ENCODE measurements around the gene HCN1.

DNA sequence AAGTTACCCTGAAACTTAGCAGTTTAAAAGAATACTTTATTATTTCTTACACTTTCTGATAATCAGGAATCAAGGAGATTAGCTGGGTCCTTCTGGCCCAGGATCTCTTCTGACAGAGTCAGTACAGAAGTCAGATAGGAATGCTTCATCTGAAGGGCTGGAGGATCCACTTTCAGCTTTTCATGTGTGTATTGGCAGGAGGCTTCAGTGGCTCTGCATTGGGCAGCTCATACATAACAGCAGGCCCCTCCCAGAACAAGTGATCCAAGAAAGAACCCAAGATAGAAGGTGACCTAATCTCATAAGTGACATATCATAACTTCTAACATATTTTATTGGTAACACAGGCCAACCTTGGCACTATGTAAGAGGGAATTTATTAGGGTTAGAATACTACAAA, 258.4 kb downstream of the HCN1 start:
- TF ChIP-seq, protein P1, sequence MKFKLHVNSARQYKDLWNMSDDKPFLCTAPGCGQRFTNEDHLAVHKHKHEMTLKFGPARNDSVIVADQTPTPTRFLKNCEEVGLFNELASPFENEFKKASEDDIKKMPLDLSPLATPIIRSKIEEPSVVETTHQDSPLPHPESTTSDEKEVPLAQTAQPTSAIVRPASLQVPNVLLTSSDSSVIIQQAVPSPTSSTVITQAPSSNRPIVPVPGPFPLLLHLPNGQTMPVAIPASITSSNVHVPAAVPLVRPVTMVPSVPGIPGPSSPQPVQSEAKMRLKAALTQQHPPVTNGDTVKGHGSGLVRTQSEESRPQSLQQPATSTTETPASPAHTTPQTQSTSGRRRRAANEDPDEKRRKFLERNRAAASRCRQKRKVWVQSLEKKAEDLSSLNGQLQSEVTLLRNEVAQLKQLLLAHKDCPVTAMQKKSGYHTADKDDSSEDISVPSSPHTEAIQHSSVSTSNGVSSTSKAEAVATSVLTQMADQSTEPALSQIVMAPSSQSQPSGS (tag by site-specific recombination; IDR thresholded peaks at IDR 0.05; ENCODE audit: low read depth) = no peak
- TF ChIP-seq, protein P2, sequence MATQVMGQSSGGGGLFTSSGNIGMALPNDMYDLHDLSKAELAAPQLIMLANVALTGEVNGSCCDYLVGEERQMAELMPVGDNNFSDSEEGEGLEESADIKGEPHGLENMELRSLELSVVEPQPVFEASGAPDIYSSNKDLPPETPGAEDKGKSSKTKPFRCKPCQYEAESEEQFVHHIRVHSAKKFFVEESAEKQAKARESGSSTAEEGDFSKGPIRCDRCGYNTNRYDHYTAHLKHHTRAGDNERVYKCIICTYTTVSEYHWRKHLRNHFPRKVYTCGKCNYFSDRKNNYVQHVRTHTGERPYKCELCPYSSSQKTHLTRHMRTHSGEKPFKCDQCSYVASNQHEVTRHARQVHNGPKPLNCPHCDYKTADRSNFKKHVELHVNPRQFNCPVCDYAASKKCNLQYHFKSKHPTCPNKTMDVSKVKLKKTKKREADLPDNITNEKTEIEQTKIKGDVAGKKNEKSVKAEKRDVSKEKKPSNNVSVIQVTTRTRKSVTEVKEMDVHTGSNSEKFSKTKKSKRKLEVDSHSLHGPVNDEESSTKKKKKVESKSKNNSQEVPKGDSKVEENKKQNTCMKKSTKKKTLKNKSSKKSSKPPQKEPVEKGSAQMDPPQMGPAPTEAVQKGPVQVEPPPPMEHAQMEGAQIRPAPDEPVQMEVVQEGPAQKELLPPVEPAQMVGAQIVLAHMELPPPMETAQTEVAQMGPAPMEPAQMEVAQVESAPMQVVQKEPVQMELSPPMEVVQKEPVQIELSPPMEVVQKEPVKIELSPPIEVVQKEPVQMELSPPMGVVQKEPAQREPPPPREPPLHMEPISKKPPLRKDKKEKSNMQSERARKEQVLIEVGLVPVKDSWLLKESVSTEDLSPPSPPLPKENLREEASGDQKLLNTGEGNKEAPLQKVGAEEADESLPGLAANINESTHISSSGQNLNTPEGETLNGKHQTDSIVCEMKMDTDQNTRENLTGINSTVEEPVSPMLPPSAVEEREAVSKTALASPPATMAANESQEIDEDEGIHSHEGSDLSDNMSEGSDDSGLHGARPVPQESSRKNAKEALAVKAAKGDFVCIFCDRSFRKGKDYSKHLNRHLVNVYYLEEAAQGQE (tag by site-specific recombination; IDR thresholded peaks at IDR 0.05) = no peak
- TF ChIP-seq, protein P3, sequence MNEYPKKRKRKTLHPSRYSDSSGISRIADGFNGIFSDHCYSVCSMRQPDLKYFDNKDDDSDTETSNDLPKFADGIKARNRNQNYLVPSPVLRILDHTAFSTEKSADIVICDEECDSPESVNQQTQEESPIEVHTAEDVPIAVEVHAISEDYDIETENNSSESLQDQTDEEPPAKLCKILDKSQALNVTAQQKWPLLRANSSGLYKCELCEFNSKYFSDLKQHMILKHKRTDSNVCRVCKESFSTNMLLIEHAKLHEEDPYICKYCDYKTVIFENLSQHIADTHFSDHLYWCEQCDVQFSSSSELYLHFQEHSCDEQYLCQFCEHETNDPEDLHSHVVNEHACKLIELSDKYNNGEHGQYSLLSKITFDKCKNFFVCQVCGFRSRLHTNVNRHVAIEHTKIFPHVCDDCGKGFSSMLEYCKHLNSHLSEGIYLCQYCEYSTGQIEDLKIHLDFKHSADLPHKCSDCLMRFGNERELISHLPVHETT (tag by site-specific recombination; IDR thresholded peaks at IDR 0.05) = no peak
- TF ChIP-seq, protein P4, sequence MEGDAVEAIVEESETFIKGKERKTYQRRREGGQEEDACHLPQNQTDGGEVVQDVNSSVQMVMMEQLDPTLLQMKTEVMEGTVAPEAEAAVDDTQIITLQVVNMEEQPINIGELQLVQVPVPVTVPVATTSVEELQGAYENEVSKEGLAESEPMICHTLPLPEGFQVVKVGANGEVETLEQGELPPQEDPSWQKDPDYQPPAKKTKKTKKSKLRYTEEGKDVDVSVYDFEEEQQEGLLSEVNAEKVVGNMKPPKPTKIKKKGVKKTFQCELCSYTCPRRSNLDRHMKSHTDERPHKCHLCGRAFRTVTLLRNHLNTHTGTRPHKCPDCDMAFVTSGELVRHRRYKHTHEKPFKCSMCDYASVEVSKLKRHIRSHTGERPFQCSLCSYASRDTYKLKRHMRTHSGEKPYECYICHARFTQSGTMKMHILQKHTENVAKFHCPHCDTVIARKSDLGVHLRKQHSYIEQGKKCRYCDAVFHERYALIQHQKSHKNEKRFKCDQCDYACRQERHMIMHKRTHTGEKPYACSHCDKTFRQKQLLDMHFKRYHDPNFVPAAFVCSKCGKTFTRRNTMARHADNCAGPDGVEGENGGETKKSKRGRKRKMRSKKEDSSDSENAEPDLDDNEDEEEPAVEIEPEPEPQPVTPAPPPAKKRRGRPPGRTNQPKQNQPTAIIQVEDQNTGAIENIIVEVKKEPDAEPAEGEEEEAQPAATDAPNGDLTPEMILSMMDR (tag by site-specific recombination; IDR thresholded peaks at IDR 0.05) = no peak
- TF ChIP-seq, protein P5, sequence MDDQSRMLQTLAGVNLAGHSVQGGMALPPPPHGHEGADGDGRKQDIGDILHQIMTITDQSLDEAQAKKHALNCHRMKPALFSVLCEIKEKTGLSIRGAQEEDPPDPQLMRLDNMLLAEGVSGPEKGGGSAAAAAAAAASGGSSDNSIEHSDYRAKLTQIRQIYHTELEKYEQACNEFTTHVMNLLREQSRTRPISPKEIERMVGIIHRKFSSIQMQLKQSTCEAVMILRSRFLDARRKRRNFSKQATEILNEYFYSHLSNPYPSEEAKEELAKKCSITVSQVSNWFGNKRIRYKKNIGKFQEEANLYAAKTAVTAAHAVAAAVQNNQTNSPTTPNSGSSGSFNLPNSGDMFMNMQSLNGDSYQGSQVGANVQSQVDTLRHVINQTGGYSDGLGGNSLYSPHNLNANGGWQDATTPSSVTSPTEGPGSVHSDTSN (CRISPR knock-in tag; IDR thresholded peaks at IDR 0.05) = no peak
- TF ChIP-seq KLF7 (tag by site-specific recombination; IDR thresholded peaks at IDR 0.05; ENCODE audit: borderline replicate concordance) = no peak
- no peak for TF ChIP-seq ZNF501 (tag by site-specific recombination; IDR thresholded peaks at IDR 0.05)
- no peak for TF ChIP-seq ZNF174 (tag by site-specific recombination; IDR thresholded peaks at IDR 0.05)
- TF ChIP-seq, protein P6, sequence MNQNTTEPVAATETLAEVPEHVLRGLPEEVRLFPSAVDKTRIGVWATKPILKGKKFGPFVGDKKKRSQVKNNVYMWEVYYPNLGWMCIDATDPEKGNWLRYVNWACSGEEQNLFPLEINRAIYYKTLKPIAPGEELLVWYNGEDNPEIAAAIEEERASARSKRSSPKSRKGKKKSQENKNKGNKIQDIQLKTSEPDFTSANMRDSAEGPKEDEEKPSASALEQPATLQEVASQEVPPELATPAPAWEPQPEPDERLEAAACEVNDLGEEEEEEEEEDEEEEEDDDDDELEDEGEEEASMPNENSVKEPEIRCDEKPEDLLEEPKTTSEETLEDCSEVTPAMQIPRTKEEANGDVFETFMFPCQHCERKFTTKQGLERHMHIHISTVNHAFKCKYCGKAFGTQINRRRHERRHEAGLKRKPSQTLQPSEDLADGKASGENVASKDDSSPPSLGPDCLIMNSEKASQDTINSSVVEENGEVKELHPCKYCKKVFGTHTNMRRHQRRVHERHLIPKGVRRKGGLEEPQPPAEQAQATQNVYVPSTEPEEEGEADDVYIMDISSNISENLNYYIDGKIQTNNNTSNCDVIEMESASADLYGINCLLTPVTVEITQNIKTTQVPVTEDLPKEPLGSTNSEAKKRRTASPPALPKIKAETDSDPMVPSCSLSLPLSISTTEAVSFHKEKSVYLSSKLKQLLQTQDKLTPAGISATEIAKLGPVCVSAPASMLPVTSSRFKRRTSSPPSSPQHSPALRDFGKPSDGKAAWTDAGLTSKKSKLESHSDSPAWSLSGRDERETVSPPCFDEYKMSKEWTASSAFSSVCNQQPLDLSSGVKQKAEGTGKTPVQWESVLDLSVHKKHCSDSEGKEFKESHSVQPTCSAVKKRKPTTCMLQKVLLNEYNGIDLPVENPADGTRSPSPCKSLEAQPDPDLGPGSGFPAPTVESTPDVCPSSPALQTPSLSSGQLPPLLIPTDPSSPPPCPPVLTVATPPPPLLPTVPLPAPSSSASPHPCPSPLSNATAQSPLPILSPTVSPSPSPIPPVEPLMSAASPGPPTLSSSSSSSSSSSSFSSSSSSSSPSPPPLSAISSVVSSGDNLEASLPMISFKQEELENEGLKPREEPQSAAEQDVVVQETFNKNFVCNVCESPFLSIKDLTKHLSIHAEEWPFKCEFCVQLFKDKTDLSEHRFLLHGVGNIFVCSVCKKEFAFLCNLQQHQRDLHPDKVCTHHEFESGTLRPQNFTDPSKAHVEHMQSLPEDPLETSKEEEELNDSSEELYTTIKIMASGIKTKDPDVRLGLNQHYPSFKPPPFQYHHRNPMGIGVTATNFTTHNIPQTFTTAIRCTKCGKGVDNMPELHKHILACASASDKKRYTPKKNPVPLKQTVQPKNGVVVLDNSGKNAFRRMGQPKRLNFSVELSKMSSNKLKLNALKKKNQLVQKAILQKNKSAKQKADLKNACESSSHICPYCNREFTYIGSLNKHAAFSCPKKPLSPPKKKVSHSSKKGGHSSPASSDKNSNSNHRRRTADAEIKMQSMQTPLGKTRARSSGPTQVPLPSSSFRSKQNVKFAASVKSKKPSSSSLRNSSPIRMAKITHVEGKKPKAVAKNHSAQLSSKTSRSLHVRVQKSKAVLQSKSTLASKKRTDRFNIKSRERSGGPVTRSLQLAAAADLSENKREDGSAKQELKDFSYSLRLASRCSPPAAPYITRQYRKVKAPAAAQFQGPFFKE (tag by site-specific recombination; IDR thresholded peaks at IDR 0.05; ENCODE audit: borderline replicate concordance) = no peak
- TF ChIP-seq, protein P7, sequence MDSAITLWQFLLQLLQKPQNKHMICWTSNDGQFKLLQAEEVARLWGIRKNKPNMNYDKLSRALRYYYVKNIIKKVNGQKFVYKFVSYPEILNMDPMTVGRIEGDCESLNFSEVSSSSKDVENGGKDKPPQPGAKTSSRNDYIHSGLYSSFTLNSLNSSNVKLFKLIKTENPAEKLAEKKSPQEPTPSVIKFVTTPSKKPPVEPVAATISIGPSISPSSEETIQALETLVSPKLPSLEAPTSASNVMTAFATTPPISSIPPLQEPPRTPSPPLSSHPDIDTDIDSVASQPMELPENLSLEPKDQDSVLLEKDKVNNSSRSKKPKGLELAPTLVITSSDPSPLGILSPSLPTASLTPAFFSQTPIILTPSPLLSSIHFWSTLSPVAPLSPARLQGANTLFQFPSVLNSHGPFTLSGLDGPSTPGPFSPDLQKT (IDR thresholded peaks at IDR 0.05; ENCODE audit: borderline replicate concordance, low read depth, low read length) = no peak
- TF ChIP-seq, protein P8, sequence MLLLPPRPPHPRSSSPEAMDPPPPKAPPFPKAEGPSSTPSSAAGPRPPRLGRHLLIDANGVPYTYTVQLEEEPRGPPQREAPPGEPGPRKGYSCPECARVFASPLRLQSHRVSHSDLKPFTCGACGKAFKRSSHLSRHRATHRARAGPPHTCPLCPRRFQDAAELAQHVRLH (tag by site-specific recombination; IDR thresholded peaks at IDR 0.05) = no peak
